Skeletal muscle tissue (tissue), 4 donors: Measurements from ENCODE around the gene WNT7B. TPM values are rescaled to one million over a fixed set of nuclear protein-coding genes. Genes with fewer than 3 reads are reported as not detected.

ENCODE experiments used
- H3K27ac ChIP-seq: one replicate; pipeline ENCODE4 v1.7.0; 2013; ENCODE audit warnings: mild to moderate bottlenecking, low read depth, low read length, inconsistent platforms
- H3K27me3 ChIP-seq, 3 donors: one replicate each; pipeline ENCODE4 v1.7.0; 2013; ENCODE audit warnings: low read length in 3 of 3; ENCODE audit not compliant: control insufficient read depth in 3 of 3, insufficient read depth in 3 of 3
- H3K36me3 ChIP-seq, 3 donors: one replicate each; pipeline ENCODE4 v1.7.0; 2013; ENCODE audit warnings: low read length in 3 of 3; ENCODE audit not compliant: control insufficient read depth in 3 of 3, insufficient read depth in 3 of 3
- H3K4me1 ChIP-seq, 3 donors: one replicate each; pipeline ENCODE4 v1.7.0; 2013; ENCODE audit warnings: low read length in 3 of 3, mild to moderate bottlenecking in 3 of 3; ENCODE audit not compliant: control insufficient read depth in 3 of 3, insufficient read depth in 3 of 3
- H3K4me3 ChIP-seq, 3 donors: one replicate each; pipeline ENCODE4 v1.7.0; 2013; ENCODE audit warnings: low read length in 3 of 3
- H3K9ac ChIP-seq, 3 donors: one replicate each; pipeline ENCODE4 v1.7.0; 2013; ENCODE audit warnings: low read length in 3 of 3, mild to moderate bottlenecking in 3 of 3, moderate library complexity in 2 of 3, low read depth in 1 of 3
- H3K9me3 ChIP-seq, 3 donors: one replicate each; pipeline ENCODE4 v1.7.0; 2013; ENCODE audit warnings: low read length in 3 of 3; ENCODE audit not compliant: control insufficient read depth in 3 of 3
- total RNA-seq: library from RNA; depleted of rRNA; stranded (reverse); fragments of >200 nt; gene quantifications from one replicate; pipeline ENCODE4 v1.2.3, GENCODE V29; 2014
- donor health status: Osteomylitis.

WNT7B gene
- total RNA-seq, 1 donor from 2014 or later = not detected

DNA sequence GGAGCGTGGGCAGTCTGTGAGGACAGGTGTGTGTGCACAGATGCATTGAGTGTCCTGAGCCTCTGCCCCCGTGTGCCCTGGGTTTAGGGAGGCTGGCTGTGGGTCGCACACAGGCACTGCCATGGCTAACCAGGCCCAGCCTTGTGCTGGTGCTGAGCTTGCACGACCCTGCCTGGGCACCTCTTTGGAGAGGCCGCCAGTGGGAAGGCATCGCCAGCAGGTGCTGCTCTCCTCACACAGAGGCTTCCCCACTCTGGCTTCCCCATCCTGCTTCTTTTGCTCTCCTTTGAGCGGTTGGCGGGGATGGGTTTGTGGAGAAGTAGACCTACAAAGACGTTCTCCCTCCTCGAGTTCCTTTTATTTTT, 4.1 kb downstream of the WNT7B start:
- H3K4me1 ChIP-seq = peaks cover 10 to 16% (median 15%) of the 10 kb centered on the region in 3 donors
- no peak overlapping the region for H3K27ac ChIP-seq
- H3K9ac ChIP-seq = no peak overlapping the region
- H3K4me3 ChIP-seq = no peak overlapping the region
- H3K9me3 ChIP-seq = no peaks in the 10 kb centered on the region
- H3K36me3 ChIP-seq = no peaks in the 10 kb centered on the region
- peaks cover 79 to 90% (median 87%) of the 10 kb centered on the region in 3 donors for H3K27me3 ChIP-seq

DNA sequence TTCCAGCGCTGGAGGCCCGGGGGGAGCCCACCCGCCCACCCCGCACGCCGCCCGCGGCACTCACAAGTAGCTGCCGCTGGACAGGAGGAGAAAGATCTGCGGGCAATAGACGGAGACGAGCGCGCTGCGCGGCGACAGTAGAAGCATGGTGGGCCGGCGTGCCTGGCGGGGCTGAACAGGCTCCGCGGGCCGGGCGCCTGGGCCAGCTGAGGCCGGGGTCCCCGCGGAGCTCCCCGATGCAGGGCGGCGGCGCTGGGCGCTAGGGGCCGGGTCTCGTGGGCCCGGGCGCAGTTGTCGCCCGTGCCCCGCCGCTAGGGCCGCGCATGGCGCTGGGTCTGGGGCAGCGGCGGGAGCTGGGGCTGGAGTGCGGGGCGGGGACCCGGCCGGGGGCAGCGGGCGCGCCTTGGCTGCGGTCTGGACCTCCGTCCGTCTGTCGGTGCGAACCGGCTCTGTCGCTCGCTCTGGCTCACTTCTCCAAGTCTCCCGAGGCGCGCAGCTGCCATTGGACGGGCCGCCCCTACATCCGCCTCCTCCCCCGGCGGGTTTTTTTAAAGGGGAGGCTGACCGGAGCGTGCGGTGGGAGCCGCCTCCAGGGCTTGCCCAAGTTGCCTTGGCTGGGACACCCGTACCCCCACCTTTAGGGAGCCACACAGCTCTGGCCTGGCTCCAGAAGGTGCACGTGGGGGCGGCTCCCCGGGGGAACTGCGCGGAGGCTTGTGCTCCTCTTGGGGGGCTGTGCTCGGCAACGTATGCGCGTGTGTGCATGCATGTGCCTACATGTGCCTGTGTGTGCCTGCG, 4.7 kb downstream of the WNT7B start:
- no peak overlapping the region for H3K4me3 ChIP-seq
- peaks cover 76 to 91% (median 88%) of the 10 kb centered on the region in 3 donors for H3K27me3 ChIP-seq
- H3K9me3 ChIP-seq = no peaks in the 10 kb centered on the region
- peaks cover 10 to 13% (median 10%) of the 10 kb centered on the region in 3 donors for H3K4me1 ChIP-seq
- H3K9ac ChIP-seq = no peak overlapping the region
- H3K36me3 ChIP-seq = no peaks in the 10 kb centered on the region
- H3K27ac ChIP-seq = no peak overlapping the region

DNA sequence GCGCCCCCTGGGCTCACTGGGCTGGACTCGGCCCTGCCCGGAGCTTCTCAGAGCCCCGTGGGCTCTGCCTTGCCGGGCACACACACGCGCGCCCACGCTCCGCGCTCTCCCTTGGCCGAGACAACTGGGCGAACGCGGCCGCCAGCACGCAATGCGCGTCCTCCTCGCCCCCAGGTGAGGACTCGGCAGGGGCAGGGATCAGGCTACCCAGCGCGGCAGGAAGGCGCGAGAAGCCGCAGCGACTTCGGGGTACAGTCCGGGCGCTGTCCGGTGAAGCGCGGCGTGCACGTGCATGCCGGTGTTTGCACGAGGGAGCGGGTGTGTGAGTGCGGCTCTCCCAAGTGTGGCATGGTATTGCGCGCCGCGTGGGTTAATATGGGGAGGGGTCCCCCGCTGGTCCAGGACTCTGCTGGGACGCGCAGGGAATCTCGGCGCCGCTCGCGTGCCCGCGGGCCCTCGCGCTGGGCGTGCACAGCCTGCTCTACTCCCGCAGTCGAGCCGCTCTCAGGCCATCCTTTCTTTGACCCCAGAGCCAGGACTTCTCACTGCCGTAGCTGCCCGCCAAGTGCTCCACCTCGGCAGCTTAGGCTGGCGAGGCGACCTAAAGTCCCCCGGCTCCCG, 5.4 kb downstream of the WNT7B start:
- Histone ChIP-seq H3K9ac (no peak overlapping the region), H3K9me3 (no peaks in the 10 kb centered on the region), H3K4me3 (peak overlapping the region in 2 of 3 donors; percentile 54 to 56), H3K4me1 (peaks cover 10 to 13% (median 10%) of the 10 kb centered on the region in 3 donors), H3K36me3 (no peaks in the 10 kb centered on the region), H3K27me3 (peaks cover 78 to 94% (median 90%) of the 10 kb centered on the region in 3 donors), H3K27ac (no peak overlapping the region)

DNA sequence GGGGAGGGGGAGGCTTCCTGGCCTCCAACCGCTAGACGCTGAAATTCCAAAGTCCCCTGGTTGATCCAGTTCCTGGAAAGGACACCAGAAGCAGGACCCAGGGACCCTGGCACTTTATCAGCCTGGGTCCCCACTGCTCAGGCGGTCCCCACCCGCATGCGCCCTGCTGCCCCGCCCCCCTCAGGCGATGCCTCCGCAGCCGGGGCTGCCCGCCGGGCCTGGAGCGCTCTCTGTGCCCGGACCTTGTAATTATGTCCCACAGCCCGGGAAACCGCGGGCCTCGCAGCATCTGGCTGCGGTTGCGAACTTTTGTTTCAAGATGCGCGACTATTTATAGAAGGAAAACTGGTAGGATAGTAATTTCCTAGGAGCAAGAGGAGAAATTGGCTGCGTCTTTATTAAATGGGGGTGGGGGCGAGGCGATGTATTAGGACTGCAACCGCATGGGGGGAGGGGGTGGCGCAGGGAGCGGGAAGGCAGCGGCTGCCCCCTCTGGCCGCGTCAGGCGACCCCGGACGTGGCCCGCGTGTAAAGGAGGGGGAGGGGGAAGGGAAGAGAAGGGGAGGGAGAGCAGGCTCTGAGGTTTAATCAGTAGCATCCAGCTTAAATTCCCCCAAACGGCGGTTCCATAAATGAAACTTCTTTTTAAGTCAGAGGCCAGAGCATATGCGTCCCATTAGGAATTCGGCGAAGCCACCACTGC, 6.1 kb downstream of the WNT7B start:
- H3K36me3 ChIP-seq = no peaks in the 10 kb centered on the region
- H3K27ac ChIP-seq = no peak overlapping the region
- H3K4me1 ChIP-seq = peaks cover 6 to 10% (median 10%) of the 10 kb centered on the region in 3 donors
- no peak overlapping the region for H3K9ac ChIP-seq
- peak overlapping the region in 2 of 3 donors; percentile 54 to 56 for H3K4me3 ChIP-seq
- H3K27me3 ChIP-seq = peaks cover 82 to 97% (median 94%) of the 10 kb centered on the region in 3 donors
- H3K9me3 ChIP-seq = no peaks in the 10 kb centered on the region

DNA sequence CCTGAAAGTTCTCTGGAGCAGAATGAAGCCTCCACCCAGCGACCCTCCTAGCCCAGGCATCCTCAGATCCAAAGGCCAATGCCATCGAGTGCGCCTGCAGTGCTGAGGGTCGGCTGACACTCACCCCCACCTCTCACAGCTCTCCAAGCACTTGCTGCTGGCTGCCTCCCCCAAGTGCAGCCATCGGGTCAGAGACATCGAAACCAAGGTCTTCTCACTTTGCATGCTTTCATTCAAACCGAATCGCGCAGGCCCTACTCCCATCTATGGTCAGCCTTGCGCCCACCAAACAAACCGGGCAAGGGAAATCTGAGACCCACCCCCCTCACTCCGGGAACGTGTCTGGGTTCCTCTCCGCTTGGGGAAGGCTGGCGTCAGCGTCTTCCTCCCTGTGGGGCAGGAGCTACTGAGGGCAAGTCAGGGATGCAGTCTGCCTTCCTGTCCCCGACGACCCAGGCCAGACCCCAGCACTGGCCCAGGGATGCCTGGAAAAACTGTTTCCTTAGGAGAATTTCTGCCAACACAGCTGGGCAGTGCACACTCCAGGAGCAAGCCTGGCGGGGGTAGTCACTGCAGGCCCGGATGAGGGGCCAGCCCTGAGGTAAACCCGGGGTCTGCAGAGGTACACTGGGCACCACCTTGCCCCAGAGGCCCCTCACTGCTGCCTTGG, 7.0 kb downstream of the WNT7B start:
- Histone ChIP-seq H3K27ac (no peak overlapping the region), H3K9me3 (no peaks in the 10 kb centered on the region), H3K9ac (no peak overlapping the region), H3K27me3 (peaks cover 80 to 98% (median 94%) of the 10 kb centered on the region in 3 donors), H3K4me1 (peaks cover 6 to 10% (median 6%) of the 10 kb centered on the region in 3 donors), H3K4me3 (no peak overlapping the region), H3K36me3 (no peaks in the 10 kb centered on the region)

DNA sequence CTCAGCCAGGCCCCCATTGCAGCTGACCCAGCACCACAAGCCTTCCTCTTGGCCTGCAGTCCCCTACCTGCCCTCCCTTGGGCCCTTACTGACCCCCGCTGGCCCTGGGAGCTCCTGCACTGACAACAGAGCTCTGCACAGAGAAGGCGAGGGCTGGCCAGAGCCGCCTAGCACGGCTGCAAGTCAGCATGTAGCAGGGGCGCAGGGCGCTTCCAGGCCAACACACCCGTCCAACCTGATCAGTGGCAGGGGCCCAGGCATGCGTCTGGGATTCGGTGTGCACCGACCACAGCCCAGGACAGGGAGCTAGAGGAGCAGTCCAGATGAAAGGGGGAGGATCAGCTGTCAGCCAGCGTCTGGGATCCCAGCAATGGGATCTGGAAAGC, 7.6 kb downstream of the WNT7B start:
- Histone ChIP-seq H3K27me3 (peaks cover 79 to 98% (median 94%) of the 10 kb centered on the region in 3 donors), H3K4me3 (no peak overlapping the region), H3K4me1 (peaks cover 6 to 10% (median 6%) of the 10 kb centered on the region in 3 donors)

DNA sequence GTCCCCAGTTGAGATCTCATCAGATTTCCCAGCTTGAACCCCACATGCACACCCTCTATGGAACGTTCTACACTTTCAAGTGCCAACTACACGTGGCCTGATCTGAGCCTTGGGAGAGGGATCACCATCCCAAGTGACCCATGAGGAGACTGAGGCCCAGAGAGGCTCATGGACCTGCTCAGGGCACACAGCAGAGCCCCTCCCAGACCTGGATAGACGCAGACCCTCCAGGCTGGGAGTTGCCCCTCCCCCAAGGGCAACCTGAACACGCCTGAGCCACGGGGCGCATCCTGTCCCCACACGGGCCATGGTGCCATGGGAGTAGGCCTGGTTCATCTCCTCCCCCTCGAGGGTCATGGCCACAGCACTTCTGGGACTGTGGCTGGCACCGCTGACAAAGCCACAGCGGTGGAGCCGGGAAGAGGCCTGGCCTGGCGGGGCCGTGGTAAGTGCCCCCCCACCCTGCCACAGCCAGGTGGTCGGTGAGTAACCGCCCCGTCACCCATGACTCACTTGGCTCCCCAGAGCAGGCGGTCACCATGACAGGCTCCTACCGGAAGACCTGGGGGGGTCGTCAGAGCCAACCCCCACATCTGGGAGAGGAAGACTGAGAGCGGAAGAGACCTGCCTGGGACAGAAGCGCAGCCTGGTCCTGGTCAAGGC, 8.1 kb downstream of the WNT7B start:
- Histone ChIP-seq H3K4me3 (no peak overlapping the region), H3K4me1 (peaks cover 6 to 10% (median 6%) of the 10 kb centered on the region in 3 donors), H3K36me3 (no peaks in the 10 kb centered on the region), H3K9ac (no peak overlapping the region), H3K27me3 (peaks cover 77 to 98% (median 91%) of the 10 kb centered on the region in 3 donors), H3K9me3 (no peaks in the 10 kb centered on the region), H3K27ac (no peak overlapping the region)

More for the DNA sequence above, 7.6 kb downstream of the WNT7B start:
- no peak overlapping the region for H3K9ac ChIP-seq
- no peaks in the 10 kb centered on the region for H3K36me3 ChIP-seq
- no peaks in the 10 kb centered on the region for H3K9me3 ChIP-seq
- H3K27ac ChIP-seq = no peak overlapping the region

DNA sequence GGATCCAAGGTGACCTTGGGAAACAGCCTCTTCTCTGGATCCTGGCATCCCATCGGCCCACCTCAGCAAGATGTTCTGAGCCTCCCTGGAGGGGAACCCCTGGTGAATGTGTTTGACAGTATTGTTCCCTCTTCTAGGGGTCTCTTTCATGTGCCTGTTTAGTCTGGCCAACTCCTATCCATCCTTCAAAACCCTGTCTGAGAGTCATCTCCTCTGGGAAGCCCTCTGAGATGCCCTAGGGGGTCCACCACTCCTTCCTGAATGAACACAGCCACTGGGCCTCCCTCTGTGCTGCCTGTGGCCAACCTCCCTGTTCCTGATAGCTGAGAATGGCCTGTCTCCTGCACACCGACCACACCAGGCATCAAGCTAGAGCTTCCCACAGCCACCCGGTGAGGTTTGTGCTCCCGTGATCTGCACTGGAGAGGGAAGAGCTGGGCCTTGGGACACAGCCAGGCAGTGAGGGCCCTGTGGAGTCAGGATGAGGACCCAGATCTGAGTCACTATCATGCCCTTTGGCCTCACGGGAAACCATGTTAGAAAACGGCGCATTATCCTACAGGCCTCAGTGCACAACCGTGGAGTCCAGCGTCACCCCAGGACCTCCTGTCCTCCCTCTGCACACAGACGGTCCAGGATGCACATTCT, 8.8 kb downstream of the WNT7B start:
- Histone ChIP-seq H3K4me1 (peaks cover 6 to 10% (median 6%) of the 10 kb centered on the region in 3 donors), H3K9ac (no peak overlapping the region), H3K27me3 (peaks cover 69 to 97% (median 84%) of the 10 kb centered on the region in 3 donors), H3K9me3 (no peaks in the 10 kb centered on the region), H3K4me3 (no peak overlapping the region), H3K27ac (no peak overlapping the region), H3K36me3 (no peaks in the 10 kb centered on the region)

DNA sequence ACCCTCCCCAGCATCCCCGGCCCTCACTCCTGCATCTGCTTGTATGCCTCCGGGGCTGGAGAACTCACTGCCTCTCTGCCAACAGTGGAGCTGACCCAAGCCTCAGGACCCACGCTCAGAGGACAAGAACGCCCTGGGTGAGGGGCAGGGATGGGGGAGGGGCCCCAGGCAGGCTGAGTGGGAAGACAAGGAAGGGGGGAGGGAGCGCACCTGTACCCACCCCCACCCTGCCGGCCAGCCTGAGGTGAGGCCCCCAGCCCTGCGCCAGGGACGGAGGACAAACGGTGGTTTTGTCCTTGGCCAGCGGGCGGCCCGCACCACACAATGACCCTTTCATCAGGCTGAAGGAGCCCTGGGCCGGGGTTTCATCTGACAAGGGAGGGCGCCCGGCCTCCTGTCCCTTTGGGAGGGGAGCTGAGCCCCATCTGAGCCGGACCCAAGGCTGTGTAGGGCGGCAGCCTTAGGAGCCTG, 10.0 kb downstream of the WNT7B start:
- Histone ChIP-seq H3K27me3 (peaks cover 62 to 89% (median 80%) of the 10 kb centered on the region in 3 donors), H3K4me1 (peaks cover 6 to 10% (median 6%) of the 10 kb centered on the region in 3 donors), H3K4me3 (no peak overlapping the region), H3K36me3 (no peaks in the 10 kb centered on the region), H3K9me3 (no peaks in the 10 kb centered on the region), H3K27ac (no peak overlapping the region), H3K9ac (no peak overlapping the region)
